NCI-H1417 treated with DMSO at 0.1 percent for 48 hours (cell line): ENCODE data around the gene DCTN2.

Experiments
- DNase-seq: peaks from one replicate; lab custom pipeline; 2025; lab: John Stamatoyannopoulos, UW

The DCTN2 gene

GRCh38 chr12:57488402-57489156, 58.4 kb downstream of the DCTN2 start:
- no peak for DNase-seq

- peak; percentile 93 for DNase-seq
These were observed 59.2 kb downstream of the DCTN2 start, which contains the start of gene MARS1 for GRCh38 chr12:57487597-57488401. Gene MARS1 (plus strand): TSS chr12:57488068. CDS start chr12:57488091, 23 bp downstream.

GRCh38 chr12:57487055-57487596, 59.9 kb downstream of the DCTN2 start:
- DNase-seq: no peak

GRCh38 chr12:57485695-57486094, 61.3 kb downstream of the DCTN2 start:
- no peak for DNase-seq

GRCh38 chr12:57483466-57483865, 63.5 kb downstream of the DCTN2 start:
- no peak for DNase-seq

GRCh38 chr12:57481671-57482070, 65.3 kb downstream of the DCTN2 start:
- no peak for DNase-seq
